ENCODE results near the gene ZNRF1. TPM values are rescaled to one million over a fixed set of nuclear protein-coding genes. Genes with fewer than 3 reads are reported as not detected.

The ZNRF1 gene
- total RNA-seq, 3 donors from 2014 or later: 12.8 to 27.5 (median 24.4) TPM

DNA sequence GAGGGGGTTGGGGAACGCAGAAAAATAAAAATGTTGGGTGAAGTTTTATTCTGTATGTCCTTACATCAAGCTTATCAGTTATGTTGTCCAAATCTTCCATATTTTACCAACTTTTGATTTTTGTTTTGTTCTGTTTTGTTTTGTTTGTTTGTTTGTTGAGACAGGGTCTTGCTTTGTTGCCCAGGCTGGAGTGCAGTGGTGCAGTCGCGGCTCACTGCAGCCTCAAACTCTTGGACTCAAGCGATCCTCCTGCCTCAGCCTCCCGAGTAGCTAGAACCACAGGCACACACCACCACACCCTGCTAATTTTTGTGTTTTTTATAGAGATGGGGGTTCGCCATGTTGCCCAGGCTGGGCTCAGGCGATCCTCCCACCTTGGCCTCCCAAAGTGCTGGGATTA, 20.8 kb downstream of the ZNRF1 start:
- intact Hi-C loops (cut with DNase I; ENCODE audit: low total_unique reads): no loop called here
- Histone ChIP-seq H3K27me3 (no peaks in the 10 kb centered on the region), H3K4me1 (no peaks in the 10 kb centered on the region), H3K36me3 (no peaks in the 10 kb centered on the region), H3K9me3 (no peaks in the 10 kb centered on the region), H3K27ac (no peak overlapping the region), H3K4me3 (no peak overlapping the region)
- no peak for DNase-seq (ENCODE audit: low spot score in 2 of 2)
- no peak for TF ChIP-seq POLR2AphosphoS5 (IDR thresholded peaks at IDR 0.05)
- TF ChIP-seq, protein P1, sequence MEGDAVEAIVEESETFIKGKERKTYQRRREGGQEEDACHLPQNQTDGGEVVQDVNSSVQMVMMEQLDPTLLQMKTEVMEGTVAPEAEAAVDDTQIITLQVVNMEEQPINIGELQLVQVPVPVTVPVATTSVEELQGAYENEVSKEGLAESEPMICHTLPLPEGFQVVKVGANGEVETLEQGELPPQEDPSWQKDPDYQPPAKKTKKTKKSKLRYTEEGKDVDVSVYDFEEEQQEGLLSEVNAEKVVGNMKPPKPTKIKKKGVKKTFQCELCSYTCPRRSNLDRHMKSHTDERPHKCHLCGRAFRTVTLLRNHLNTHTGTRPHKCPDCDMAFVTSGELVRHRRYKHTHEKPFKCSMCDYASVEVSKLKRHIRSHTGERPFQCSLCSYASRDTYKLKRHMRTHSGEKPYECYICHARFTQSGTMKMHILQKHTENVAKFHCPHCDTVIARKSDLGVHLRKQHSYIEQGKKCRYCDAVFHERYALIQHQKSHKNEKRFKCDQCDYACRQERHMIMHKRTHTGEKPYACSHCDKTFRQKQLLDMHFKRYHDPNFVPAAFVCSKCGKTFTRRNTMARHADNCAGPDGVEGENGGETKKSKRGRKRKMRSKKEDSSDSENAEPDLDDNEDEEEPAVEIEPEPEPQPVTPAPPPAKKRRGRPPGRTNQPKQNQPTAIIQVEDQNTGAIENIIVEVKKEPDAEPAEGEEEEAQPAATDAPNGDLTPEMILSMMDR (IDR thresholded peaks at IDR 0.05): no peak
- no peak for TF ChIP-seq POLR2A (IDR thresholded peaks at IDR 0.05)

- no peak overlapping the region for H3K27ac ChIP-seq
- no peaks in the 10 kb centered on the region for H3K9me3 ChIP-seq
- H3K36me3 ChIP-seq: no peaks in the 10 kb centered on the region
- H3K4me3 ChIP-seq: no peak overlapping the region
- DNase-seq (ENCODE audit: low spot score in 2 of 2): no peak
- no peaks in the 10 kb centered on the region for H3K27me3 ChIP-seq
- TF ChIP-seq, protein P1 (IDR thresholded peaks at IDR 0.05): no peak
- no peak for TF ChIP-seq POLR2A (IDR thresholded peaks at IDR 0.05)
- no peak for TF ChIP-seq POLR2AphosphoS5 (IDR thresholded peaks at IDR 0.05)
- intact Hi-C loops (cut with DNase I; ENCODE audit: low total_unique reads): no loop called here
- H3K4me1 ChIP-seq: no peaks in the 10 kb centered on the region
Observed at GRCh38 chr16:75021410-75021809, 22.6 kb downstream of the ZNRF1 start.

DNA sequence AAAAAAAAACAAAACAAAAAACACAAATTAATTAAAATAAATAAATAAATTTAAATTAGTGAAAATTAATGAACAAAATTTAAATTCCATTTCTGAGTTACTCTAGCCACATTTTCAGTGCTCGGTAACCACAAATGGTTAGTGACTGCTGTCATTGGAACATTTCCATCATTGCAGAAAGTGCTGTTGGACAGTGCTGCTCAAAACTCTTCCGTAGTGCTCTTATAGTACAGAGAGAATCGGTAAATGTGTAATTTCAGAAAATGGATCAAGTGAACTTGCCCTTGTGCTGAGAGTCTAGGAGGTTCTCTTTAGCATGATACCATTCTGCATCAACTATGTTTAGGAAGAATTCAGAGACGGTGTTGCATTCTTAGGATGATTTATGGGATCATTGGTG, 23.7 kb downstream of the ZNRF1 start:
- intact Hi-C loops (cut with DNase I; ENCODE audit: low total_unique reads): no loop called here
- Histone ChIP-seq H3K36me3 (no peaks in the 10 kb centered on the region), H3K9me3 (no peaks in the 10 kb centered on the region), H3K4me3 (no peak overlapping the region), H3K4me1 (no peaks in the 10 kb centered on the region), H3K27me3 (no peaks in the 10 kb centered on the region), H3K27ac (no peak overlapping the region)
- no peak for DNase-seq (ENCODE audit: low spot score in 2 of 2)
- TF ChIP-seq POLR2AphosphoS5 (IDR thresholded peaks at IDR 0.05): no peak
- no peak for TF ChIP-seq POLR2A (IDR thresholded peaks at IDR 0.05)
- TF ChIP-seq, protein P1 (IDR thresholded peaks at IDR 0.05): no peak

DNA sequence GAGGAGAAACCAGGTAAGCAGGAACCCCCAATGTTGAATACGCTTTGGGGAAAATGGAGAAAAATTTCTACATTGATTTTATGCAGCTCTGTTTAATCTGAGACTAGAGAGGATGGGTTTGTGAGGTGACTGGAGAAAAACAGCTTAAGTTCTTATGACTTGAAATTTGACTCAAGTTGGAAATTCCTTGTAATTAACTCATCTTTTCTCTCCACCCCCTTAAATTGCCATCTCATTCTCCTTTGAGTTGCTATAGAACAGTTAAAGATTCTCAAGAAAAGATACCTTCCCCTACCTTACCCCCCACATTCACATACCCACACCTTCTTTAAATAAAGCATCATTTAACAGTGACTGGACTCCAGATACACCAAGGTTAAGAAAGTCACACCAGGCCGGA, 24.2 kb downstream of the ZNRF1 start:
- no peak overlapping the region for H3K4me3 ChIP-seq
- no peak overlapping the region for H3K27ac ChIP-seq
- H3K9me3 ChIP-seq: no peaks in the 10 kb centered on the region
- intact Hi-C loops (cut with DNase I; ENCODE audit: low total_unique reads): no loop called here
- no peaks in the 10 kb centered on the region for H3K4me1 ChIP-seq
- DNase-seq (ENCODE audit: low spot score in 2 of 2): no peak
- TF ChIP-seq, protein P1 (IDR thresholded peaks at IDR 0.05): no peak
- TF ChIP-seq POLR2A (IDR thresholded peaks at IDR 0.05): no peak
- no peak for TF ChIP-seq POLR2AphosphoS5 (IDR thresholded peaks at IDR 0.05)
- no peaks in the 10 kb centered on the region for H3K27me3 ChIP-seq
- H3K36me3 ChIP-seq: no peaks in the 10 kb centered on the region

DNA sequence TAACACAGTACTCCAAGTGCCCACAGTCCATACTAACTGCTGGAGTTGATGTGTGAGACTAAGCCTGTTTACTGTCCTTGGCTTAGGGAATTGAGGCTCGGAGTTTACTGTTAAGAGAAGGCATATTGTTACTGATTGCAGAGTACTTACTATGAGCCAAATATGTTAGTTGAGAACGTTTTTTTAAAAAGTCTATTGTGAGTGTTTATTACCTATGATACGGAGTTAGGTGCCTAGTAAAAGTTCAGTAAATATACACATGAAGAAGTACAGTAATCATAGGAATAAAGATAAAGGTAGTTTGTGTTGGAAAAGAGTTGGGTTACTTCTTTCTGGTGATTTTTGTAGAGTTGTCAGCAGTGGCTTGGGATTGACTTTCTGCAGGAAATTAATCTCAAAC, 25.4 kb downstream of the ZNRF1 start:
- H3K36me3 ChIP-seq: no peaks in the 10 kb centered on the region
- no peaks in the 10 kb centered on the region for H3K9me3 ChIP-seq
- peak overlapping the region in 1 of 2 donors; percentile 77 for H3K27ac ChIP-seq
- no peaks in the 10 kb centered on the region for H3K4me1 ChIP-seq
- no peak for DNase-seq (ENCODE audit: low spot score in 2 of 2)
- no peaks in the 10 kb centered on the region for H3K27me3 ChIP-seq
- H3K4me3 ChIP-seq: no peak overlapping the region
- intact Hi-C loops (cut with DNase I; ENCODE audit: low total_unique reads): no loop called here
- no peak for TF ChIP-seq POLR2AphosphoS5 (IDR thresholded peaks at IDR 0.05)
- no peak for TF ChIP-seq POLR2A (IDR thresholded peaks at IDR 0.05)
- TF ChIP-seq, protein P1 (IDR thresholded peaks at IDR 0.05): no peak

All from breast epithelium (tissue), 4 donors.